GM23248 (cell line): ENCODE measurements around the gene ZFPM1. TPM values are rescaled to one million over a fixed set of nuclear protein-coding genes. Genes with fewer than 3 reads are reported as not detected.

Experiments used
- DNase-seq: peaks from one replicate; pipeline ENCODE4 v3.0.0-alpha.2; 2015
- H2AFZ ChIP-seq: fragments of 200-600 bp; sonication (generic); 2 replicates; pipeline ENCODE4 v1.6.1; 2016; ENCODE audit warnings: antibody characterized with exemption
- H3F3A ChIP-seq: fragments of 200-600 bp; sonication (generic); 2 replicates; pipeline ENCODE4 v1.6.1; 2016; ENCODE audit warnings: mild to moderate bottlenecking, antibody characterized with exemption, mixed run types; ENCODE audit not compliant: insufficient read depth
- H3K27ac ChIP-seq: fragments of 200-600 bp; sonication (generic); 2 replicates; pipeline ENCODE4 v1.5.1; 2016; ENCODE audit warnings: mild to moderate bottlenecking
- H3K27me3 ChIP-seq: fragments of 200-600 bp; sonication (generic); replicated peaks from 2 replicates; pipeline ENCODE4 v1.6.1; 2016; ENCODE audit warnings: mild to moderate bottlenecking; ENCODE audit not compliant: insufficient read depth
- H3K36me3 ChIP-seq: fragments of 200-600 bp; sonication (generic); 2 replicates; pipeline ENCODE4 v1.6.1; 2016; ENCODE audit warnings: low read depth, mild to moderate bottlenecking
- H3K4me1 ChIP-seq: fragments of 200-600 bp; sonication (generic); 2 replicates; pipeline ENCODE4 v1.6.1; 2016; ENCODE audit warnings: mild to moderate bottlenecking; ENCODE audit not compliant: insufficient read depth
- H3K4me2 ChIP-seq: fragments of 200-600 bp; sonication (generic); one replicate; pipeline ENCODE4 v1.6.1; 2016; ENCODE audit warnings: mild to moderate bottlenecking; ENCODE audit not compliant: unreplicated experiment
- H3K4me3 ChIP-seq: fragments of 200-600 bp; sonication (generic); 2 replicates; pipeline ENCODE4 v1.5.1; 2016; ENCODE audit warnings: mild to moderate bottlenecking
- H3K79me2 ChIP-seq: fragments of 200-600 bp; sonication (generic); 2 replicates; pipeline ENCODE4 v1.6.1; 2016; ENCODE audit warnings: mild to moderate bottlenecking; ENCODE audit not compliant: insufficient read depth
- H3K9ac ChIP-seq: fragments of 200-600 bp; sonication (generic); 2 replicates; pipeline ENCODE4 v1.6.1; 2016; ENCODE audit warnings: mild to moderate bottlenecking
- H3K9me2 ChIP-seq: fragments of 200-600 bp; sonication (generic); 2 replicates; pipeline ENCODE4 v1.6.1; 2016; ENCODE audit warnings: mixed run types, mild to moderate bottlenecking, moderate library complexity; ENCODE audit not compliant: insufficient read depth
- H3K9me3 ChIP-seq: fragments of 200-600 bp; sonication (generic); one replicate; pipeline ENCODE4 v1.6.1; 2017; ENCODE audit warnings: low read depth
- H4K20me1 ChIP-seq: fragments of 200-600 bp; sonication (generic); 2 replicates; pipeline ENCODE4 v1.6.0; 2016; ENCODE audit not compliant: insufficient read depth
- EZH2 ChIP-seq: fragments of 200-600 bp; sonication (generic); IDR thresholded peaks from 2 replicates; pipeline ENCODE4 v1.6.1; 2018; ENCODE audit warnings: antibody characterized with exemption, mild to moderate bottlenecking; ENCODE audit not compliant: insufficient read depth, poor library complexity, severe bottlenecking
- EZH2phosphoT487 ChIP-seq: fragments of 200-600 bp; sonication (generic); IDR thresholded peaks from 2 replicates; pipeline ENCODE4 v1.6.1; 2018; ENCODE audit warnings: antibody characterized with exemption, moderate library complexity, mild to moderate bottlenecking, low read depth; ENCODE audit not compliant: insufficient read depth
- WGBS, 2 experiments: methylation state at CpG; one replicate each; pipeline ENCODE4 v1.1.6; 2015 to 2017; ENCODE audit warnings: low lambda C conversion rate in 2 of 2, low coverage in 1 of 2; ENCODE audit errors: missing lambda C conversion rate in 2 of 2; 5-methylcytosine and 5-hydroxymethylcytosine counted together
- in situ Hi-C: fragments of 300-500 bp; cut with MboI; formaldehyde crosslinking; loops from 2 replicates; pipeline ENCODE4 v1.15.0; 2020
- polyA plus RNA-seq: library from polyadenylated mRNA; unstranded; fragments of >200 nt; fragmentation: Nextera tagmentation; extraction: Ambion mirVana; gene quantifications from 2 replicates; pipeline ENCODE4 v1.2.1, GENCODE V29; 2016
- total RNA-seq: library from RNA; depleted of rRNA; stranded (reverse); fragments of >200 nt; shearing (Covaris generic); gene quantifications from 2 replicates; pipeline ENCODE4 v1.2.3, GENCODE V29; 2014

ZFPM1 gene
- total and polyA plus RNA-seq, 2 experiments from 2014 or later = 0.06 to 2.4 TPM

DNA sequence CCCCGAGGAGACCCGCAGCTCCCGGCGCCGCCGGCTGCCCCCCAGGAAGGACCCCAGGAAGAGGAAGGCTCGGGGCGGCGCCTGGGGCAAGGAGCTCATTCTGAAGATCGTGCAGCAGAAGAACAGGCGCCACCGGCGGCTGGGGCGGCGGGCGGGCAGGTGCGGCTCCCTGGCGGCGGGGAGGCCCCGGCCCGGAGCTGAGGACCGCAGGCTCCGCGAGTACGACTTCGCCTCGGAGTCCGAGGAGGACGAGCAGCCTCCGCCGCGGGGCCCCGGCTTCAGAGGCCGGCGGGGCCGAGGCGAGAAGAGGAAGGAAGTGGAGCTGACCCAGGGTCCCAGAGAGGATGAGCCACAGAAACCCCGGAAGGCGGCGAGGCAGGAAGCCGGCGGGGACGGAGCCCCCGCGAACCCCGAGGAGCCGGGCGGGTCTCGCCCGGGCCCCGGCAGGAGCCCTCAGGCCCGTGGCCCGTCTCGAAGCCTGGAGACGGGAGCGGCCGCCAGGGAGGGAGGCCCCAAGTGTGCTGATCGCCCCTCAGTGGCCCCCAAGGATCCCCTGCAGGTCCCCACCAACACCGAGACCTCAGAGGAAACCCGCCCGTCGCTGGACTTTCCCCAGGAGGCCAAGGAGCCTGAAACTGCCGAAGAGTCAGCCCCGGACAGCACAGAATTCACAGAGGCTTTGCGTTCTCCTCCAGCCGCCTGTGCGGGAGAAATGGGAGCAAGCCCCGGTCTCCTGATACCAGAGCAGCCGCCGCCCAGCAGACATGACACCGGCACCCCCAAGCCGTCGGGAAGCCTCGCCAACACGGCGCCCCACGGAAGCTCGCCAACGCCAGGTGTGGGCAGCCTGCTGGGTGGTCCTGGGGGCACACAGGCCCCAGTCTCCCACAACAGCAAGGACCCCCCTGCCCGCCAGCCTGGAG lies 22.3 kb upstream of the ZFPM1 start:
- Histone ChIP-seq H3K36me3 (no peaks in the 10 kb centered on the region), H2AFZ (peak overlapping the region; percentile 42)
- 17 to 19% methylated on average over 38 to 67 of the region's 80 CpGs for WGBS, 2 experiments

DNA sequence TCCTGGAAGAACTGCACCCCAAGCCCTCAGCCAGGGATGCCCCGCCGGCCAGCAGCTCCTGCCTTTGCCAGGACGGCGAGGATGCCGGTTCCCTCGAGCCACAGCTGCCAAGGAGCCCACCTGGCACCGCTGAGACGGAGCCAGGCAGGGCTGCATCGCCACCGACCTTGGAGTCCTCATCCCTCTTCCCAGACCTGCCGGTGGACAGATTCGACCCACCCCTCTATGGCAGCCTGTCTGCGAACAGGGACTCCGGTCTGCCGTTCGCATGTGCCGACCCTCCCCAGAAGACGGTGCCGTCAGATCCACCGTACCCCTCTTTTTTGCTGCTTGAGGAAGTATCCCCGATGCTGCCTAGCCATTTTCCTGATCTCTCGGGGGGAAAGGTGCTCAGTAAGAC lies 21.4 kb upstream of the ZFPM1 start:
- H3F3A ChIP-seq = no peaks in the 10 kb centered on the region
- no peak overlapping the region for H3K4me3 ChIP-seq
- DNase-seq = no peak
- TF ChIP-seq EZH2 (no peak), EZH2phosphoT487 (no peak)
- no peaks in the 10 kb centered on the region for H3K27me3 ChIP-seq
- H3K9ac ChIP-seq = no peak overlapping the region
- no peaks in the 10 kb centered on the region for H3K79me2 ChIP-seq
- in situ Hi-C loops = no loop called here
- H3K9me2 ChIP-seq = no peaks in the 10 kb centered on the region
- H2AFZ ChIP-seq = no peak overlapping the region
- no peak overlapping the region for H3K4me2 ChIP-seq
- no peaks in the 10 kb centered on the region for H3K36me3 ChIP-seq
- no peaks in the 10 kb centered on the region for H3K9me3 ChIP-seq
- H3K4me1 ChIP-seq = no peaks in the 10 kb centered on the region
- H3K27ac ChIP-seq = no peak overlapping the region
- H4K20me1 ChIP-seq = no peaks in the 10 kb centered on the region
- 92 to 95% methylated on average over 21 to 22 of the region's 22 CpGs for WGBS, 2 experiments

More for the DNA sequence above, 22.3 kb upstream of the ZFPM1 start:
- no peaks in the 10 kb centered on the region for H3K79me2 ChIP-seq
- H4K20me1 ChIP-seq = no peaks in the 10 kb centered on the region
- TF ChIP-seq EZH2phosphoT487 = no peak
- no peak for TF ChIP-seq EZH2
- H3K27me3 ChIP-seq = no peaks in the 10 kb centered on the region
- peak overlapping the region; percentile 63 for H3K4me2 ChIP-seq
- peak overlapping the region; percentile 67 for H3K9ac ChIP-seq
- no peaks in the 10 kb centered on the region for H3K9me2 ChIP-seq
- in situ Hi-C loops = no loop called here
- no peak overlapping the region for H3K27ac ChIP-seq
- H3K4me1 ChIP-seq = no peaks in the 10 kb centered on the region
- H3K4me3 ChIP-seq = peak overlapping the region; percentile 53
- H3K9me3 ChIP-seq = no peaks in the 10 kb centered on the region
- peak; percentile 47 for DNase-seq
- H3F3A ChIP-seq = no peaks in the 10 kb centered on the region

GRCh38 chr16:88432174-88432573 lies 20.9 kb upstream of the ZFPM1 start:
- Histone ChIP-seq H3K79me2 (no peaks in the 10 kb centered on the region), H3K4me2 (no peak overlapping the region), H3K27ac (no peak overlapping the region), H3K4me1 (no peaks in the 10 kb centered on the region), H3K36me3 (no peaks in the 10 kb centered on the region), H3K9me2 (no peaks in the 10 kb centered on the region), H2AFZ (no peak overlapping the region), H4K20me1 (no peaks in the 10 kb centered on the region), H3K4me3 (no peak overlapping the region), H3F3A (no peaks in the 10 kb centered on the region), H3K9ac (no peak overlapping the region), H3K9me3 (no peaks in the 10 kb centered on the region), H3K27me3 (no peaks in the 10 kb centered on the region)
- WGBS, 2 experiments = 94 to 96% methylated on average over 22 of the region's 22 CpGs
- in situ Hi-C loops = no loop called here
- DNase-seq = no peak
- TF ChIP-seq EZH2phosphoT487 = no peak
- no peak for TF ChIP-seq EZH2

GRCh38 chr16:88432753-88433152 lies 20.3 kb upstream of the ZFPM1 start:
- Histone ChIP-seq H3K4me3 (no peak overlapping the region), H3K9ac (no peak overlapping the region), H4K20me1 (no peaks in the 10 kb centered on the region), H3F3A (no peaks in the 10 kb centered on the region), H3K27me3 (no peaks in the 10 kb centered on the region), H3K79me2 (no peaks in the 10 kb centered on the region), H3K9me2 (no peaks in the 10 kb centered on the region), H3K9me3 (no peaks in the 10 kb centered on the region), H3K4me1 (no peaks in the 10 kb centered on the region), H3K36me3 (no peaks in the 10 kb centered on the region), H2AFZ (no peak overlapping the region), H3K4me2 (no peak overlapping the region), H3K27ac (no peak overlapping the region)
- WGBS, 2 experiments = 94 to 96% methylated on average over 9 of the region's 9 CpGs
- in situ Hi-C loops = no loop called here
- no peak for DNase-seq
- TF ChIP-seq EZH2phosphoT487 = no peak
